Measurements from ENCODE around the gene ALKBH6. TPM values are rescaled to one million over a fixed set of nuclear protein-coding genes. Genes with fewer than 3 reads are reported as not detected.

ALKBH6 gene
- total and polyA plus RNA-seq, 2 of the 8 experiments (the other 6 are each of a cell fraction or from before 2014, with no cell fraction given) = 19.2 to 33.3 TPM

DNA sequence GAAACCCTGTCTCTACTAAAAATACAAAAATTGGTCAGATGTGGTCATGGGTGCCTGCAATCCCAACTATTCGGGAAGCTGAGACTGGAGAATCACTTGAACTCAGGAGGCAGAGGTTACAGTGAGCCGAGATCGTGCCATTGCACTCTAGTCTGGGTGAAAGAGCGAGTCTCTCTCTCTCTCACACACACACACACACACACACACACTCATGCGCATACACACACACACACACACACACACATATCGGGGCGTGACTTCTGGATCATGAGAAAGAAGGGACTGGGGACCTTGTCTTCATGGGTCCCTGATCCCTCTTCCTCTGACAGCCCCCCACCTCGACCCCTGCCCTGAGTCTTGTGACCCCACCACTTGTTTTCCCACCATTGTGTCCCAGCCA, 30.8 kb downstream of the ALKBH6 start:
- Histone ChIP-seq H2BK120ac (replicated peaks; ENCODE audit: low read depth, low read length) (no peak overlapping the region), H3K27ac (ENCODE audit: low read depth, low read length) (no peak overlapping the region), H2AK5ac (ENCODE audit: low read depth, low read length) (no peak overlapping the region), H3K14ac (ENCODE audit: insufficient read length) (no peak overlapping the region), H3K79me2 (ENCODE audit: control insufficient read depth in 1 of 2, insufficient read depth in 2 of 2, low read length in 2 of 2) (no peaks in the 10 kb centered on the region), H2BK5ac (ENCODE audit: low read depth, low read length) (no peak overlapping the region), H2BK12ac (ENCODE audit: low read depth, low read length) (0 out of 2 replicates have a peak overlapping the region, but pooled peaks have one; percentile 9), H2BK20ac (ENCODE audit: low read length) (no peak overlapping the region), H3K4me1 (replicated peaks in 1 of 4; ENCODE audit: control insufficient read depth in 3 of 4, insufficient read depth in 4 of 4, low read length in 3 of 4) (peaks cover 0 to 6% (median 3%) of the 10 kb centered on the region in 4 experiments; a peak in 5 of 7 replicates), H2AFZ (ENCODE audit: low read length) (no peak overlapping the region), H2BK15ac (ENCODE audit: low read length) (no peak overlapping the region), H4K20me1 (replicated peaks in 1 of 2; ENCODE audit: control insufficient read depth in 1 of 2, insufficient read depth in 2 of 2, low read length in 2 of 2) (no peaks in the 10 kb centered on the region), H3K4me2 (ENCODE audit: insufficient read depth in 1 of 2, low read depth in 2 of 2, low read length in 2 of 2) (no peak overlapping the region), H3K18ac (ENCODE audit: extremely low read depth, low read length) (no peak overlapping the region; the same call in 1 of the 2 replicates), H3K23me2 (ENCODE audit: low read depth, low read length) (peaks cover 4% of the 10 kb centered on the region; the same call in 1 of the 2 replicates), H3K4me3 (ENCODE audit: extremely low read depth in 1 of 4, insufficient read depth in 2 of 4, low read depth in 3 of 4, low read length in 4 of 4) (no peak overlapping the region), H4K8ac (ENCODE audit: extremely low read depth, insufficient read depth, low read length) (no peak overlapping the region), H3K56ac (replicated peaks; ENCODE audit: insufficient read length, low read depth, low read length) (no peak overlapping the region), H3K27me3 (replicated peaks in 1 of 4; ENCODE audit: control insufficient read depth in 3 of 4, extremely low read depth in 1 of 4, insufficient read depth in 3 of 4, low read length in 3 of 4) (peaks cover 0 to 16% (median 13%) of the 10 kb centered on the region in 4 experiments; a peak in 5 of 7 replicates), H3K4ac (replicated peaks; ENCODE audit: insufficient read length, low read depth, low read length) (no peak overlapping the region), H4K91ac (replicated peaks; ENCODE audit: insufficient read length, low read length) (no peak overlapping the region), H3K36me3 (ENCODE audit: control insufficient read depth in 2 of 4, insufficient read depth in 4 of 4, low read length in 3 of 4) (no peaks in the 10 kb centered on the region), H3K23ac (ENCODE audit: insufficient read length) (no peak overlapping the region), H3K79me1 (ENCODE audit: low read depth, low read length) (no peaks in the 10 kb centered on the region), H3K9me3 (ENCODE audit: insufficient read depth in 2 of 2, low read depth in 1 of 2, low read length in 1 of 2) (no peaks in the 10 kb centered on the region), H4K5ac (ENCODE audit: insufficient read length, low read depth, low read length) (no peak overlapping the region), H3K9ac (replicated peaks in 1 of 4; ENCODE audit: extremely low read depth in 1 of 4, low read depth in 3 of 4, low read length in 3 of 4) (no peak overlapping the region)
- ChIA-PET POLR2A (ENCODE audit: partially characterized antibody) (interaction anchor here (0.7 to 1.1 kb wide), 3 partner anchors 8 to 477 kb away, joined by 3 read pairs; no protein-coding TSS in a partner anchor), CTCF (ENCODE audit: partially characterized antibody) (interaction anchor here (0.8 to 2.5 kb wide), 2 partner anchors 17 to 25 kb away, joined by 3 to 6 read pairs; no protein-coding TSS in a partner anchor)
- 83% methylated on average over 8 of the region's 8 CpGs; no CpG with 5 or more reads in 1 of the 2 experiments for WGBS, 2 experiments (ENCODE audit: extremely low coverage in 1 of 2, insufficient coverage in 1 of 2, insufficient read length in 1 of 2, insufficient replicate concordance in 2 of 2, low coverage in 1 of 2, low lambda C conversion rate in 2 of 2, missing lambda C conversion rate in 1 of 2)
- no peak for FAIRE-seq
- DNase-seq (ENCODE audit: low read depth in 1 of 2, low spot score in 2 of 2) = no peak
- no peak for TF ChIP-seq EZH2 (IDR thresholded peaks at IDR 0.05; ENCODE audit: low read depth, low read length, severe bottlenecking)
